NB4 (cell line): ENCODE results near the gene RIPOR3.
"Not testable (repeated sequence)": the region's sequence is repeated elsewhere in the genome, so short reads cannot be mapped to it uniquely, and the experiment has no call there.

ENCODE experiments used
- DNase-seq: peaks from one replicate; pipeline ENCODE4 v3.0.0; 2010; ENCODE audit warnings: low read depth
- H3K4me3 ChIP-seq: one replicate; pipeline ENCODE4 v1.5.1; 2011; ENCODE audit warnings: mild to moderate bottlenecking, low read depth, low read length, moderate library complexity
- MYC ChIP-seq: IDR thresholded peaks from 2 replicates; pipeline ENCODE4 v1.6.1; 2011; ENCODE audit warnings: low read depth, low read length
- POLR2A ChIP-seq: IDR thresholded peaks from 2 replicates; pipeline ENCODE4 v1.6.1; 2011; ENCODE audit warnings: mild to moderate bottlenecking; ENCODE audit not compliant: insufficient read length; ENCODE audit errors: extremely low read depth
- TF ChIP-seq, protein P1 (sequence below): IDR thresholded peaks from 2 replicates; pipeline ENCODE4 v1.6.1; 2011; ENCODE audit warnings: low read depth, low read length
- TF ChIP-seq, protein P2 (sequence below): IDR thresholded peaks from one replicate; pipeline ENCODE4 v1.5.1; 2012; ENCODE audit warnings: low read depth, low read length

The RIPOR3 gene

DNA sequence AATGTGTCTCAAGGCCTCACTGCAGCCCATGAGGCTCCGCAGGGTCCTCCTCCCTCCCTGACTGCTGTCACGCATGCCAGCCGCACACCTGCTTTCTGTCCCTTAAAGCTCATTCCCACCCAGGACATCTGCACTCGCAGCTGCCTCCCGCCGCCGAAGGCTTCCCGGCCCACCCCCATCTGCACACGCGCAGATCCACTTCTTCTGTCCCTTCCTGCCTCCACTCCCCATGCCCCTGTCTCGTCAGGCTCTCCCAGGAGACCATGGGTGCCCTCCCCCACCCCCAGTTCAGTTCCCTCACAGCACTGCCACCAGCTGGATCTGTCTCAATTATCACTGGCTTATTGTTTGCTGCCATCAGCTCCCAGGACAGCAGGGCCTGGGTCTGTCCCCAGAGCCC, 63.0 kb downstream of the RIPOR3 start:
- H3K4me3 ChIP-seq: no peak overlapping the region
- no peak for TF ChIP-seq POLR2A
- TF ChIP-seq, protein P1, sequence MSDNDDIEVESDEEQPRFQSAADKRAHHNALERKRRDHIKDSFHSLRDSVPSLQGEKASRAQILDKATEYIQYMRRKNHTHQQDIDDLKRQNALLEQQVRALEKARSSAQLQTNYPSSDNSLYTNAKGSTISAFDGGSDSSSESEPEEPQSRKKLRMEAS: no peak
- TF ChIP-seq MYC: no peak
- TF ChIP-seq, protein P2, sequence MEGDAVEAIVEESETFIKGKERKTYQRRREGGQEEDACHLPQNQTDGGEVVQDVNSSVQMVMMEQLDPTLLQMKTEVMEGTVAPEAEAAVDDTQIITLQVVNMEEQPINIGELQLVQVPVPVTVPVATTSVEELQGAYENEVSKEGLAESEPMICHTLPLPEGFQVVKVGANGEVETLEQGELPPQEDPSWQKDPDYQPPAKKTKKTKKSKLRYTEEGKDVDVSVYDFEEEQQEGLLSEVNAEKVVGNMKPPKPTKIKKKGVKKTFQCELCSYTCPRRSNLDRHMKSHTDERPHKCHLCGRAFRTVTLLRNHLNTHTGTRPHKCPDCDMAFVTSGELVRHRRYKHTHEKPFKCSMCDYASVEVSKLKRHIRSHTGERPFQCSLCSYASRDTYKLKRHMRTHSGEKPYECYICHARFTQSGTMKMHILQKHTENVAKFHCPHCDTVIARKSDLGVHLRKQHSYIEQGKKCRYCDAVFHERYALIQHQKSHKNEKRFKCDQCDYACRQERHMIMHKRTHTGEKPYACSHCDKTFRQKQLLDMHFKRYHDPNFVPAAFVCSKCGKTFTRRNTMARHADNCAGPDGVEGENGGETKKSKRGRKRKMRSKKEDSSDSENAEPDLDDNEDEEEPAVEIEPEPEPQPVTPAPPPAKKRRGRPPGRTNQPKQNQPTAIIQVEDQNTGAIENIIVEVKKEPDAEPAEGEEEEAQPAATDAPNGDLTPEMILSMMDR: no peak

DNA sequence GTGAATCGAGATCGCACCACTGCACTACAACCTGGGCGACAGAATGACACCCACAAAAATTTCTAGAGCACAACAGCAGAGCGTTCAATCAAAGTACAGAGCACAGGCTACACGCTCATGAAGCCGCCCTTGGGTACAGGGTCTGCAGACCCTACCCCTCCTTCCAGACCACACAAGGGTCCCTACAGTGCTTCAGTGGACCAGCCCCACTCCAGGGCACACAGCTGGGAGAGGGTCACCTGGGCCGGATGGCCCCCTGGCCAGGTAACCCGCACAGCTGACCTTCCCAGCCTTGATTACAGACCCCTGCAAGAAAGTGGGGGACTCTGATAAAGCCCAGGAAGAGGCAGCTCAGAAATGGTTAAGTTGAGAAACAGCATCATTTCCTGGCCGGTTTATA, 63.6 kb downstream of the RIPOR3 start:
- DNase-seq: no peak
- TF ChIP-seq, protein P1: no peak
- TF ChIP-seq, protein P2: no peak
- no peak for TF ChIP-seq POLR2A
- TF ChIP-seq MYC: no peak

More for the DNA sequence above, 63.0 kb downstream of the RIPOR3 start:
- peak; percentile 65 for DNase-seq

DNA sequence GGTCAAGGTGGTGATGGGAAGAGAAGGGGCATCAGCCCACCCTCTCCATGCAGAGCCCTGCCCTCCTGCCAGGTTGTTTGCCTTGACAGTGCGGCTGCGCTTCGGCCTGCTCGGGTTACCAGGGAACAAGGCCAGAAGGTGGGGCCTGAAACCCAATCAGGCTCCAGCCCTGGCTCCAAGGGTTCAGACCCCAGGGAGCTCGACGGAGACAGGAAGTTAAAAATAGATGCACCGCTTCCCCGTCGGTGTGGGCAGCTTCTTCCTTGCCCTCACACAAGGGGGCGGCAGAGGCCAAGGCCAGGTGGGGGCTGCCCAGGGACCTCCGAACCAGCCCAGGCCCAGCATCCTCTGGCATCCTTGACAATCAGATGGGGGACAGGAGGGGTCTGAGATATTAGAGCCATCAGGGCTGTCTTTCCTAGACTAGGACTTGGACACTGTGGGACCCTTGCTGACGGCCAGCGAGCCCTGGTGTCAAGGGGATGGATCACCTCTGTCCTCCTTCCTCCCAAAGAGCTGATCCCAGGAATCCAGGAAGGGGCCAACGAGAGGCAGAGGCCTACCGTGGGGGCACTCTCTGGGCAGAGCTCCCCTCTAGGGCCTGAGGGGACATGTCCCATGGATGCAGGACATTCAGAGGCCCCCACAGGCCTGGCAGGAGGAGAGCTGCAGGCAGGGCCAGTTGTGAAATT, 65.2 kb downstream of the RIPOR3 start:
- TF ChIP-seq POLR2A: no peak
- TF ChIP-seq, protein P1: peak; percentile 28; the same call in 1 of the 2 replicates
- TF ChIP-seq, protein P2: peak; percentile 89
- H3K4me3 ChIP-seq: no peak overlapping the region
- peak; percentile 79 for DNase-seq

More for the DNA sequence above, 63.6 kb downstream of the RIPOR3 start:
- H3K4me3 ChIP-seq: no peak overlapping the region

DNA sequence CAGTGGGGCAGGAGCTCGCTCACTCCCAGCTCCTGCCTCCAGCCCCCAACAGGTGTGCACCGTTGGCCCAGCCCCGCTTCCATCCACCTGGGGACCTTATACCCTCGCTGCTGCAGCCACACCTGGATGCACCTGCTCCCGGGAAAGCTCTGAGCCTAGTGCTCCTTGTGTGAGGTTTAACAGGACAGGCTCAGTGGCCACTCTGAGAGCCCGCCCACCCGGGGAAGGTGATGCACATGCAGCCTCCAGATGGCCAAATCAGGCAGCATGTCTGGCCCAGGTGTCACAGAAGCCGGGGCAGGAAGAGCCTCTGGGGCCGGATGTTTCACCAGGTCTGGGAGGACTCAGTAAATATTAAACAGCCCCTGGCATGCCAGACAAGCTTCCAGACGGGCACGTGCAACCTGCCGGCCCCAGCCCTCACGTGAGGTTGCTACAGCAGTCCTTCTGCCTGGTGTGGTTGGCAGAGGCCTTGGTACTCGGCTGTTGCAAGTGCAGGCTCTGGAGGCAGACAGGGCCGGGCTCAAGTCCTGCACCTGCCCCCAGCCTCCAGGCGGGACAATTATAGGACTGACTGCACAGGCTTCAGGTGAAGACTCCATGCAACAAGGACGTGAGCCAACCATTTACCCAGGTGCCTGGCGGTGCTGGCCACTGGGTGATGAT, 66.9 kb downstream of the RIPOR3 start:
- TF ChIP-seq, protein P2: no peak
- TF ChIP-seq MYC: no peak
- no peak for TF ChIP-seq POLR2A
- TF ChIP-seq, protein P1: no peak
- H3K4me3 ChIP-seq: no peak overlapping the region
- DNase-seq: no peak

DNA sequence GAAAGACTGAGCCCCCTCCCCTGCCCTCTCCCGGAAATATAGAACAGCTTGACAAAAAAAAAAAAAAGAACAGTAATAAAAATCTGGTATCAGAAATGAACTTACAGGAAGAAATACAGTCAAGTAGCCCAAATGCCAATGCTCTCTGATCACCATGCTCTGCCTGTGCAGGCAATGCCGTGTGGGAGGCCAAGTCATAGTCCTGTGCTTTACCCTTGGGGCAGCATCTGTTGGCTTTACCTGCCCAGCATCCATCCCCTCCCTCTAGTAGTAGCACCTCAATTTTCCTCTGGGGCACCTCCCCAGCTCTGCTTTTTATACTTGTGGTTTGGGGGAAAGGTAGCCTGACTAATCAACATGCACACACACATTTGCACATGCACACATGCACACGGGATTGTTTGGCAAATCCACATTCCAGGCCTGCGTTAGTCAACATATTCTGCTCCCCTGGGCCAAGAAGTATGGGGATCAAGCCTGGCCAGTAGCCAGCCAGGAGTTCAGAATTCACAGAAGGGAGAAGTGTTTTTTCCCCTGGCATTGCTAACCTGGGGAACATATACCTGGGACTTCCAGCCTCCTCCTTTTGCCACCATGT, 70.2 kb downstream of the RIPOR3 start:
- DNase-seq: no peak
- TF ChIP-seq, protein P1: no peak
- TF ChIP-seq POLR2A: no peak
- TF ChIP-seq, protein P2: no peak
- no peak for TF ChIP-seq MYC
- no peak overlapping the region for H3K4me3 ChIP-seq

DNA sequence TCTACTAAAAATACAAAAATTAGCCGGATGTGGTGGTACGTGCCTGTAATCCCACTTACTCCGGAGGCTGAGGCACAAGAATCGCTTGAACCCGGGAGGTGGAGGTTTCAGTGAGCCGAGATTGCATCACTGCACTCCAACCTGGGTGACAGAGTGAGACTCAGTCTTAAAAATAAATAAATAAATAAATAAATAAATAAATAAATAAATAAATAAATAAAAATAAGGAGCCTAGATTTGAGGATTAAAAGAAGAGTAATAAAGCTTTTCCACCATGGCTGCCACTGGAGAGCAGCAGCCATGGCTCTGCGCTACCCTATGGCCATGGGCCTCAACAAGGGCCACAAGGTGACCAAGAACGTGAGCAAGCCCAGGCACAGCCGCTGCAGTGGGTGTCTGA, 70.9 kb downstream of the RIPOR3 start:
- H3K4me3 ChIP-seq, DNase-seq: not testable (repeated sequence)
